MM.1S (cell line): ENCODE results near the gene SUPT7L.

Source experiments
- DNase-seq: peaks from one replicate; pipeline ENCODE4 v3.0.0-alpha.2; 2015
- H2AFZ ChIP-seq: fragments of 300-600 bp; sonication (generic); 2 replicates; pipeline ENCODE4 v1.6.0; 2016; ENCODE audit warnings: antibody characterized with exemption, low read length
- H3F3A ChIP-seq: fragments of 300-600 bp; sonication (generic); 2 replicates; pipeline ENCODE4 v1.6.1; 2016; ENCODE audit warnings: mild to moderate bottlenecking, antibody characterized with exemption, low read length, moderate library complexity, mixed read lengths; ENCODE audit not compliant: insufficient read depth
- H3K27ac ChIP-seq: fragments of 300-600 bp; sonication (generic); 2 replicates; pipeline ENCODE4 v1.5.1; 2016; ENCODE audit warnings: mild to moderate bottlenecking, low read length
- H3K27me3 ChIP-seq: fragments of 300-600 bp; sonication (generic); replicated peaks from 2 replicates; pipeline ENCODE4 v1.6.0; 2016; ENCODE audit warnings: low read length; ENCODE audit not compliant: insufficient read depth
- H3K36me3 ChIP-seq: fragments of 300-600 bp; sonication (generic); replicated peaks from 2 replicates; pipeline ENCODE4 v1.6.1; 2016; ENCODE audit warnings: mild to moderate bottlenecking, low read length, mixed read lengths; ENCODE audit not compliant: insufficient read depth
- H3K4me1 ChIP-seq: fragments of 300-600 bp; sonication (generic); 2 replicates; pipeline ENCODE4 v1.6.1; 2016; ENCODE audit warnings: low read length, mixed read lengths
- H3K4me2 ChIP-seq: fragments of 300-600 bp; sonication (generic); 2 replicates; pipeline ENCODE4 v1.6.0; 2016; ENCODE audit warnings: low read depth, low read length
- H3K4me3 ChIP-seq: fragments of 300-600 bp; sonication (generic); 2 replicates; pipeline ENCODE4 v1.5.1; 2016; ENCODE audit warnings: low read length, mixed read lengths
- H3K79me2 ChIP-seq: fragments of 300-600 bp; sonication (generic); 2 replicates; pipeline ENCODE4 v1.6.1; 2016; ENCODE audit warnings: mixed run types, low read length, mixed read lengths
- H3K9ac ChIP-seq: fragments of 300-600 bp; sonication (generic); 2 replicates; pipeline ENCODE4 v1.6.1; 2016; ENCODE audit warnings: low read length, mixed read lengths
- H3K9me2 ChIP-seq: fragments of 300-600 bp; sonication (generic); replicated peaks from 2 replicates; pipeline ENCODE4 v1.6.1; 2016; ENCODE audit warnings: mild to moderate bottlenecking, low read length, mixed read lengths; ENCODE audit not compliant: insufficient read depth
- H3K9me3 ChIP-seq: fragments of 300-600 bp; sonication (generic); replicated peaks from 2 replicates; pipeline ENCODE4 v1.6.1; 2016; ENCODE audit warnings: mild to moderate bottlenecking, low read length, mixed read lengths; ENCODE audit not compliant: insufficient read depth
- H4K20me1 ChIP-seq: fragments of 300-600 bp; sonication (generic); 2 replicates; pipeline ENCODE4 v1.6.1; 2016; ENCODE audit warnings: mild to moderate bottlenecking, low read length, moderate library complexity, mixed read lengths; ENCODE audit not compliant: insufficient read depth
- CTCF ChIP-seq: fragments of 300-600 bp; sonication (generic); IDR thresholded peaks from 2 replicates; pipeline ENCODE4 v1.5.1; 2016; ENCODE audit warnings: antibody characterized with exemption, low read length, mixed read lengths
- EZH2 ChIP-seq: fragments of 300-600 bp; sonication (generic); optimal IDR thresholded peaks from 2 replicates; pipeline ENCODE3; 2017; ENCODE audit warnings: low read depth, mild to moderate bottlenecking, antibody characterized with exemption, low read length, mixed read lengths
- EZH2phosphoT487 ChIP-seq: fragments of 300-600 bp; sonication (generic); IDR thresholded peaks from 2 replicates; pipeline ENCODE4 v1.6.1; 2018; ENCODE audit warnings: antibody characterized with exemption, low read length

SUPT7L gene

DNA sequence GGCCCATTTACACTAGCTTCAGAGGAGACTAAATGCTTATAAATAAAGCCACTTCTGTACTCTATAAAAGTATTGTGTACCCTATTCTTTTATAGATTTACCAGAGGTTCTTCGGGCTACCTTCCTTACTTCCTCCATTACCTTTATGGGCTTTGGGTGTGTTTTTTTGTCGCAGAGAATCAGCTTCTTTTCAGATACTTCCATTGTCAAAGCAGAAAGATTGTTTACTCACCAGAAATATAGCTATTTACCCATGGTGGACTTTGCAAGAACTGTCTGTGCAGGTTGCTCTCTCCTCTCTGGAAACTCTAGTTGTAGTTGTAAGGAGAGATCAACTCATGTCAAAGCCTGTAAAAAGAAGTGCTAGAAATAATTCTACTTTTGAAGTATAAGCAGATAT is 49.4 kb downstream of the SUPT7L start:
- Histone ChIP-seq H3K9me2 (no peaks in the 10 kb centered on the region), H3K27ac (no peak overlapping the region)
- TF ChIP-seq EZH2phosphoT487, result no peak
- TF ChIP-seq EZH2, result no peak
- TF ChIP-seq CTCF, result no peak

GRCh38 chr2:27606611-27607010 is 56.8 kb downstream of the SUPT7L start:
- Histone ChIP-seq H3K9me3 (no peaks in the 10 kb centered on the region), H4K20me1 (no peaks in the 10 kb centered on the region), H3K36me3 (no peaks in the 10 kb centered on the region), H3K9me2 (no peaks in the 10 kb centered on the region), H3K27ac (no peak overlapping the region), H3F3A (no peaks in the 10 kb centered on the region), H3K4me2 (no peak overlapping the region), H3K9ac (no peak overlapping the region), H2AFZ (no peak overlapping the region), H3K27me3 (no peaks in the 10 kb centered on the region), H3K79me2 (no peaks in the 10 kb centered on the region), H3K4me3 (no peak overlapping the region), H3K4me1 (no peaks in the 10 kb centered on the region)
- TF ChIP-seq CTCF (no peak), EZH2 (no peak), EZH2phosphoT487 (no peak)
- DNase-seq, result no peak

More for the DNA sequence above, 49.4 kb downstream of the SUPT7L start:
- H2AFZ ChIP-seq, result no peak overlapping the region
- no peak overlapping the region for H3K9ac ChIP-seq
- H3K36me3 ChIP-seq, result peaks cover 4% of the 10 kb centered on the region; the same call in 1 of the 2 replicates
- H3K4me1 ChIP-seq, result no peaks in the 10 kb centered on the region
- no peaks in the 10 kb centered on the region for H3K9me3 ChIP-seq
- no peaks in the 10 kb centered on the region for H3K27me3 ChIP-seq
- H3K79me2 ChIP-seq, result no peaks in the 10 kb centered on the region
- no peak overlapping the region for H3K4me3 ChIP-seq
- H3K4me2 ChIP-seq, result no peak overlapping the region
- H3F3A ChIP-seq, result no peaks in the 10 kb centered on the region
- DNase-seq, result no peak
- H4K20me1 ChIP-seq, result no peaks in the 10 kb centered on the region
